Natural killer cell (primary cell): ENCODE results near the gene OSM. TPM values are rescaled to one million over a fixed set of nuclear protein-coding genes. Genes with fewer than 3 reads are reported as not detected.

Experiments
- ATAC-seq, 3 donors: fragments of 150-1000 bp in 2 of 3; fragments of 200-7000 bp in 1 of 3; cut with Tn5 transposase; 1 replicate in 1 of 3; 2 replicates in 2 of 3; pipeline ENCODE4 v1.10.0; 2021; ENCODE audit warnings: mild to moderate bottlenecking in 2 of 3, moderate library complexity in 2 of 3
- DNase-seq, 2 donors: peaks; one replicate each; pipeline versions ENCODE4 v3.0.0 to v3.0.0-alpha.2; 2013 to 2021; ENCODE audit warnings: mixed read lengths in 1 of 2
- H3K27ac ChIP-seq: one replicate; pipeline ENCODE4 v1.5.1; 2013; ENCODE audit warnings: mild to moderate bottlenecking, low read length
- H3K27me3 ChIP-seq: one replicate; pipeline ENCODE4 v1.6.1; 2013; ENCODE audit warnings: low read length; ENCODE audit not compliant: control insufficient read depth, insufficient read depth
- H3K36me3 ChIP-seq: one replicate; pipeline ENCODE4 v1.6.1; 2013; ENCODE audit warnings: low read length; ENCODE audit not compliant: control insufficient read depth, insufficient read depth
- H3K4me1 ChIP-seq: one replicate; pipeline ENCODE4 v1.6.1; 2013; ENCODE audit warnings: low read length; ENCODE audit not compliant: control insufficient read depth, insufficient read depth
- H3K4me3 ChIP-seq: one replicate; pipeline ENCODE4 v1.5.1; 2013; ENCODE audit warnings: low read length
- H3K9me3 ChIP-seq: one replicate; pipeline ENCODE4 v1.6.1; 2013; ENCODE audit warnings: low read length; ENCODE audit not compliant: control insufficient read depth, insufficient read depth
- H3K27ac Mint-ChIP-seq, 2 donors: one replicate each; pipeline ENCODE4 v1.8.0; 2022; ENCODE audit warnings: mild to moderate bottlenecking in 2 of 2, mixed read lengths in 2 of 2, moderate library complexity in 1 of 2
- H3K27me3 Mint-ChIP-seq, 2 donors: one replicate each; pipeline ENCODE4 v1.8.0; 2022; ENCODE audit warnings: low read depth in 2 of 2, mixed read lengths in 2 of 2
- H3K36me3 Mint-ChIP-seq: one replicate; pipeline ENCODE4 v1.8.0; 2022; ENCODE audit warnings: mixed read lengths
- H3K4me1 Mint-ChIP-seq, 2 donors: one replicate each; pipeline ENCODE4 v1.8.0; 2022; ENCODE audit warnings: mixed read lengths in 2 of 2
- H3K4me3 Mint-ChIP-seq: one replicate; pipeline ENCODE4 v1.8.0; 2022; ENCODE audit warnings: mild to moderate bottlenecking, moderate library complexity, mixed read lengths
- H3K9me3 Mint-ChIP-seq, 2 donors: one replicate each; pipeline ENCODE4 v1.8.0; 2022; ENCODE audit warnings: mixed read lengths in 2 of 2
- WGBS: methylation state at CpG from one replicate; pipeline ENCODE4 v1.1.7; 2013; ENCODE audit warnings: missing lambda C conversion rate; ENCODE audit not compliant: insufficient coverage; 5-methylcytosine and 5-hydroxymethylcytosine counted together
- intact Hi-C: fragments of 100-400 bp; cut with micrococcal nuclease; formaldehyde crosslinking; loops from one replicate; pipeline ENCODE4 v1.14.2; 2022
- total RNA-seq, 4 donors: library from RNA; stranded (reverse); fragments of 120-200 nt in 1 of 4; gene quantifications; one replicate each; pipeline versions ENCODE4 v1.2.3 to v1.2.4, GENCODE V29; 2013 to 2022
- TF ChIP-seq, protein P1 (sequence below): fragments of 200-600 bp; IDR thresholded peaks from one replicate; pipeline ENCODE4 v1.8.0; 2022; ENCODE audit warnings: antibody characterized with exemption

Gene OSM
- total RNA-seq, 3 donors from 2014 or later (not counting 1 experiment from before 2014, with no cell fraction given) = 17.4 to 142 (median 18.1) TPM

DNA sequence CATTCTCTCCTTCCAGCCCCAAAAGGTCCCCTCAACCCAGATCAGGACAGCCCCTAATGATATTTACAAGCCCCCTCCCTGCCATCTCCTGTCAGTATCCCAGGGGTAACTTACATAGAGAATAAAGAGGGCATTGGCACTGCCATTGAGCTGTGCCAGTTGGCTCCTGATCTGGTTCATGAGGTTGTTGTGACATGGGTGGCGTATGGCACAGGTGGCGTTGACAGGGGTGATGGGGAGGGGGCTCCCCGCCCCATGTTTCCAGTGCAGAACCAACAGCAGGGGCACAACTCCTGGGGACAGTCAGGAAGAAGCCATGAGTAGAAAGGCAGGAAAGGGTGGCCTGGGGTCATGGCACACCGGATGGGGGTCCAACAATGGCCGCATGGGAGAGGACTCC is 22.0 kb downstream of the OSM start:
- no peaks in the 10 kb centered on the region for H3K9me3 ChIP-seq

DNA sequence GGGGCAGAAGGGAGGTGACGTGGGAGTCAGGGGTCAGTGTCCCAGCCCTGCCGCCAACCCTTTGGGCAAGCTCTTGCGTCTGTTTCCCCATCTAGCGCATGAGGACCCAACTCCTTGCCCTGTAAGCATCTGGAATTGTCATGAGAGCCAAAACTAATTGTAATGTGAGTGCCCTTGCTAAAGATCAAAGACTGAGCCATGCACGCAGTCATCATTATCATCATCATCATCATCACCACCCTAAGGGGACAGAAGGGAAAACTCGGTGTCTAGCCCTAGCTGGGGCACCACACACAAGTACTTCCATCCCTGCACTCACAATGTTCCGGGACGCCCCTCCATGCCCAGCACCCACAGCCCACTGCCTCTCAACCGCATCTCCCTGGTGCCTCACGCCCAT is 22.6 kb downstream of the OSM start:
- Mint-ChIP-seq H3K36me3 (no peaks in the 10 kb centered on the region), H3K4me3 (no peak overlapping the region), H3K9me3 (no peaks in the 10 kb centered on the region), H3K4me1 (peaks cover 21 to 38% of the 10 kb centered on the region in 2 donors), H3K27ac (no peak overlapping the region), H3K27me3 (peaks cover 31 to 39% of the 10 kb centered on the region in 2 donors)
- peaks cover 46% of the 10 kb centered on the region for H3K4me1 ChIP-seq
- H3K4me3 ChIP-seq = no peak overlapping the region
- no peak for ATAC-seq
- TF ChIP-seq, protein P1, sequence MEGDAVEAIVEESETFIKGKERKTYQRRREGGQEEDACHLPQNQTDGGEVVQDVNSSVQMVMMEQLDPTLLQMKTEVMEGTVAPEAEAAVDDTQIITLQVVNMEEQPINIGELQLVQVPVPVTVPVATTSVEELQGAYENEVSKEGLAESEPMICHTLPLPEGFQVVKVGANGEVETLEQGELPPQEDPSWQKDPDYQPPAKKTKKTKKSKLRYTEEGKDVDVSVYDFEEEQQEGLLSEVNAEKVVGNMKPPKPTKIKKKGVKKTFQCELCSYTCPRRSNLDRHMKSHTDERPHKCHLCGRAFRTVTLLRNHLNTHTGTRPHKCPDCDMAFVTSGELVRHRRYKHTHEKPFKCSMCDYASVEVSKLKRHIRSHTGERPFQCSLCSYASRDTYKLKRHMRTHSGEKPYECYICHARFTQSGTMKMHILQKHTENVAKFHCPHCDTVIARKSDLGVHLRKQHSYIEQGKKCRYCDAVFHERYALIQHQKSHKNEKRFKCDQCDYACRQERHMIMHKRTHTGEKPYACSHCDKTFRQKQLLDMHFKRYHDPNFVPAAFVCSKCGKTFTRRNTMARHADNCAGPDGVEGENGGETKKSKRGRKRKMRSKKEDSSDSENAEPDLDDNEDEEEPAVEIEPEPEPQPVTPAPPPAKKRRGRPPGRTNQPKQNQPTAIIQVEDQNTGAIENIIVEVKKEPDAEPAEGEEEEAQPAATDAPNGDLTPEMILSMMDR = no peak
- H3K27ac ChIP-seq = no peak overlapping the region
- peaks cover 11% of the 10 kb centered on the region for H3K27me3 ChIP-seq
- H3K9me3 ChIP-seq = no peaks in the 10 kb centered on the region
- H3K36me3 ChIP-seq = no peaks in the 10 kb centered on the region
- WGBS = 81% methylated on average over 10 of the region's 10 CpGs
- no peak for DNase-seq
- intact Hi-C loops = no loop called here

More for the DNA sequence above, 22.0 kb downstream of the OSM start:
- no peak for DNase-seq
- no peak for ATAC-seq
- Mint-ChIP-seq H3K4me3 (peak overlapping the region; percentile 66), H3K36me3 (no peaks in the 10 kb centered on the region), H3K4me1 (peaks cover 21 to 38% of the 10 kb centered on the region in 2 donors), H3K27ac (no peak overlapping the region), H3K27me3 (peaks cover 31 to 39% of the 10 kb centered on the region in 2 donors), H3K9me3 (no peaks in the 10 kb centered on the region)
- H3K27ac ChIP-seq = no peak overlapping the region
- 82% methylated on average over 5 of the region's 5 CpGs for WGBS
- intact Hi-C loops = loop anchor here (5.0 kb wide), 1 partner anchor 43 kb away; the partner anchor contains the start of gene CASTOR1
- TF ChIP-seq, protein P1 = no peak
- H3K27me3 ChIP-seq = peaks cover 11% of the 10 kb centered on the region
- no peak overlapping the region for H3K4me3 ChIP-seq
- H3K4me1 ChIP-seq = peaks cover 47% of the 10 kb centered on the region
- H3K36me3 ChIP-seq = no peaks in the 10 kb centered on the region

DNA sequence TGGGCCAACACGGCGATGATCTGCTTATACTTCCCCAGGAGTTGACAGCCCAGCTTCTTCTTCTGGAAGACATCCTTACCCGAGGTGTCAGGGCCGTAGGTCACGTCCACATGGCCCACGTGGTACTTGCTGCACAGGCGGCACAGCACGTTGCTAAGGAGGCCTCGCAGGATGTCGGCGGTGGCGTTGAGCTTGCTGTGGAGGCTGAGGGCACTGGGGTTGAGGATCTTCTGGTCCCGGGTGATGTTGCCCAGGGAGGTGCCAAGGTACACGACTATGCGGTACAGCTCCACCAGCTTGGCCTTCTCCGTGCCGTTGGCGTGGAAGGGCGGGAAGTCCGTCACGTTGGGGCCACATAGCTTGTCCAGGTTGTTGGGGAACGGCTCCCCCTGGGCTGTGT is 23.0 kb downstream of the OSM start:
- TF ChIP-seq, protein P1 = no peak
- Histone ChIP-seq H3K27ac (no peak overlapping the region), H3K4me1 (peaks cover 42% of the 10 kb centered on the region), H3K27me3 (peaks cover 11% of the 10 kb centered on the region), H3K9me3 (no peaks in the 10 kb centered on the region), H3K4me3 (no peak overlapping the region), H3K36me3 (no peaks in the 10 kb centered on the region)
- no peaks in the 10 kb centered on the region for H3K9me3 Mint-ChIP-seq
- no peak overlapping the region for H3K4me3 Mint-ChIP-seq
- 92% methylated on average over 22 of the region's 22 CpGs for WGBS
- H3K4me1 Mint-ChIP-seq = peaks cover 19 to 34% of the 10 kb centered on the region in 2 donors
- H3K36me3 Mint-ChIP-seq = no peaks in the 10 kb centered on the region
- DNase-seq = no peak
- no peak for ATAC-seq
- H3K27ac Mint-ChIP-seq = no peak overlapping the region
- intact Hi-C loops = no loop called here
- peaks cover 29 to 38% of the 10 kb centered on the region in 2 donors for H3K27me3 Mint-ChIP-seq
